ENCODE data around the gene AK3.
"Not testable (repeated sequence)": the region's sequence is repeated elsewhere in the genome, so short reads cannot be mapped to it uniquely, and the experiment has no call there.

Gene AK3

GRCh38 chr9:4771788-4772187 lies 30.8 kb upstream of the AK3 start:
- WGBS, 2 experiments = 92 to 95% methylated on average over 1 of the region's 1 CpG

GRCh38 chr9:4769321-4770080 lies 28.5 kb upstream of the AK3 start:
- 93% methylated on average over 6 to 7 of the region's 7 CpGs for WGBS, 2 experiments
- Histone ChIP-seq H3K36me3 (ENCODE audit: control insufficient read depth, insufficient read depth, low read length) (no peaks in the 10 kb centered on the region), H3K4me1 (ENCODE audit: control insufficient read depth, insufficient read depth, low read length) (no peaks in the 10 kb centered on the region), H3K27me3 (ENCODE audit: control insufficient read depth, insufficient read depth, low read length, poor library complexity, severe bottlenecking) (no peaks in the 10 kb centered on the region), H3K27ac (ENCODE audit: insufficient read depth, low read depth, low read length, poor library complexity, severe bottlenecking) (no peak overlapping the region), H3K4me3 (ENCODE audit: insufficient read depth, low read depth, low read length) (no peak overlapping the region), H3K9me3 (ENCODE audit: control insufficient read depth, low read length) (no peaks in the 10 kb centered on the region)

More at GRCh38 chr9:4771788-4772187, 30.8 kb upstream of the AK3 start:
- no peaks in the 10 kb centered on the region for H3K4me1 ChIP-seq (ENCODE audit: control insufficient read depth, insufficient read depth, low read length)
- H3K9me3 ChIP-seq (ENCODE audit: control insufficient read depth, low read length) = no peaks in the 10 kb centered on the region
- no peaks in the 10 kb centered on the region for H3K36me3 ChIP-seq (ENCODE audit: control insufficient read depth, insufficient read depth, low read length)
- no peaks in the 10 kb centered on the region for H3K27me3 ChIP-seq (ENCODE audit: control insufficient read depth, insufficient read depth, low read length, poor library complexity, severe bottlenecking)
- no peak overlapping the region for H3K27ac ChIP-seq (ENCODE audit: insufficient read depth, low read depth, low read length, poor library complexity, severe bottlenecking)
- H3K4me3 ChIP-seq (ENCODE audit: insufficient read depth, low read depth, low read length) = no peak overlapping the region

GRCh38 chr9:4768681-4769080 lies 27.7 kb upstream of the AK3 start:
- no peaks in the 10 kb centered on the region for H3K27me3 ChIP-seq (ENCODE audit: control insufficient read depth, insufficient read depth, low read length, poor library complexity, severe bottlenecking)
- no peaks in the 10 kb centered on the region for H3K36me3 ChIP-seq (ENCODE audit: control insufficient read depth, insufficient read depth, low read length)
- no peaks in the 10 kb centered on the region for H3K4me1 ChIP-seq (ENCODE audit: control insufficient read depth, insufficient read depth, low read length)
- H3K4me3 ChIP-seq (ENCODE audit: insufficient read depth, low read depth, low read length) = no peak overlapping the region
- no peaks in the 10 kb centered on the region for H3K9me3 ChIP-seq (ENCODE audit: control insufficient read depth, low read length)
- no peak overlapping the region for H3K27ac ChIP-seq (ENCODE audit: insufficient read depth, low read depth, low read length, poor library complexity, severe bottlenecking)

GRCh38 chr9:4764033-4764432 lies 23.0 kb upstream of the AK3 start:
- 77 to 80% methylated on average over 2 of the region's 3 CpGs for WGBS, 2 experiments
- H3K9me3 ChIP-seq (ENCODE audit: control insufficient read depth, low read length) = no peaks in the 10 kb centered on the region
- no peak overlapping the region for H3K4me3 ChIP-seq (ENCODE audit: insufficient read depth, low read depth, low read length)
- H3K27me3 ChIP-seq (ENCODE audit: control insufficient read depth, insufficient read depth, low read length, poor library complexity, severe bottlenecking) = no peaks in the 10 kb centered on the region
- H3K4me1 ChIP-seq (ENCODE audit: control insufficient read depth, insufficient read depth, low read length) = peaks cover 7% of the 10 kb centered on the region
- no peaks in the 10 kb centered on the region for H3K36me3 ChIP-seq (ENCODE audit: control insufficient read depth, insufficient read depth, low read length)
- no peak overlapping the region for H3K27ac ChIP-seq (ENCODE audit: insufficient read depth, low read depth, low read length, poor library complexity, severe bottlenecking)

DNA sequence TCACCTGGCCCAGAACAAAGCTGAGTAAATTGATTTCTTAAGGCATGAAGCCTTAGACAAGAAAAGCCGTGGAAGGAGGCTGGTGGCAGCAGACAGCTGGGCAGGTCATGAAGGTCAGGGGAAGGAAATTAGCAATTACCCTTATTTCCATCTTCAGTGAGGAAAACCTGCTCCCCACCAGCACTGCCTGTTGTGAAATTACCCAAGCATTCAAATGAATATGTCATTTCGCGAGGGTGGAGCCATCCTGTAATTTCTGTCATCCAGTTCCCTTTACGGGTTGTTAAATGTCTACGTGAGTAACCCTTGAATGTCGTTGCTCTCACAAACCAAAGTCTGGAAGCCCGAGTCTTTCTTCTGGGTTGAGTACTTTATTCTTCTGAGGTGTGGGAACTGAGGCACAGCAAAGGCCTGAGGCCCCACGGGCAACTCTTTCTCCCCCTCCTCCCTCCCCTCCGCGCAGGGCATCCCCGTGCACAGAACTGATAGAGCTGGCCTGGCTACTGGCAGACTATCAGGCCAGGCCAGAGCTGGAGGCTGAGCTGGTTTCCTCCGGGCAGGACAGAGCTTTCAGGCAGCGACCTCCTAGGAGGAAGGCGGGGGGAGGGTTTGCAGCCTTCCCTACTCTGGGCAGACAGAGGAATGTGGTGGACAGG lies 22.0 kb upstream of the AK3 start:
- 36 to 40% methylated on average over 14 of the region's 14 CpGs for WGBS, 2 experiments
- Histone ChIP-seq H3K4me3 (ENCODE audit: insufficient read depth, low read depth, low read length) (no peak overlapping the region), H3K27ac (ENCODE audit: insufficient read depth, low read depth, low read length, poor library complexity, severe bottlenecking) (peak overlapping the region; percentile 1)

DNA sequence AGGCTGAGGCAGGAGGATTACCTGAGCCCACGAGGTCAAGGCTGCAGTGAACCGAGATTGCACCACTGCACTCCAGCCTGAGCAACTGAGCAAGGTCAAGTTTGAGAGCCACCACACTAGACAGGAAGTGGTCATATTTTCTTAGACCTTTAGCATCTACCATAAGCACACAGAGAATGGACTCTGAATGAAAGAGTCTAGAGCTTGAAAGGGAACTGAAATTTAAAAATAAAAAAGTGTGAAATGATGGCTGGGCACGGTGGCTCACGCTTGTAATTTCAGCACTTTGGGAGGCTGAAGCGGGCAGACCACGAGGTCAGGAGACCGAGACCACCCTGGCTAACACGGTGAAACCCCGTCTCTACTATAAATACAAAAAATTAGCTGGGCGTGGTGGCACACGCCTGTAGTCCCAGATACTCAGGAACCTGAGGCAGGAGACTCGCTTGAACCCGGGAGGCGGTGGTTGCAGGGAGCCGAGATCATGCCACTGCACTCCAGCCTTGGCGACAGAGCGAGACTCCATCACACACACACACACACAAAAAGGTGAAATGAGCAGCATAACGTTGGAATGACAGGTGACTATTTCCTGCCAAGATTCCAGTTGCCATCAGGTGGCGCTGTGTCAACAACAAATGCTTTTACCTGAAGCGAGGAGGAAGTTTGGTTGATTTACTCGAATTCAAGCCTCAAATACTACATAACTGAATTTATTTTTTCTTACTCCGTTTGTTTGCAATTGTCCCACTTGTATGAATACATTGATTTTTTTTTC lies 21.3 kb upstream of the AK3 start:
- peaks cover 7% of the 10 kb centered on the region for H3K4me1 ChIP-seq (ENCODE audit: control insufficient read depth, insufficient read depth, low read length)
- no peak overlapping the region for H3K27ac ChIP-seq (ENCODE audit: insufficient read depth, low read depth, low read length, poor library complexity, severe bottlenecking)
- WGBS, 2 experiments = 40 to 41% methylated on average over 22 of the region's 22 CpGs
- no peaks in the 10 kb centered on the region for H3K27me3 ChIP-seq (ENCODE audit: control insufficient read depth, insufficient read depth, low read length, poor library complexity, severe bottlenecking)
- H3K9me3 ChIP-seq (ENCODE audit: control insufficient read depth, low read length) = no peaks in the 10 kb centered on the region
- no peak overlapping the region for H3K4me3 ChIP-seq (ENCODE audit: insufficient read depth, low read depth, low read length)
- H3K36me3 ChIP-seq (ENCODE audit: control insufficient read depth, insufficient read depth, low read length) = no peaks in the 10 kb centered on the region

More for the DNA sequence above, 22.0 kb upstream of the AK3 start:
- H3K27me3 ChIP-seq (ENCODE audit: control insufficient read depth, insufficient read depth, low read length, poor library complexity, severe bottlenecking) = no peaks in the 10 kb centered on the region
- peaks cover 7% of the 10 kb centered on the region for H3K4me1 ChIP-seq (ENCODE audit: control insufficient read depth, insufficient read depth, low read length)
- no peaks in the 10 kb centered on the region for H3K9me3 ChIP-seq (ENCODE audit: control insufficient read depth, low read length)
- H3K36me3 ChIP-seq (ENCODE audit: control insufficient read depth, insufficient read depth, low read length) = no peaks in the 10 kb centered on the region

- Histone ChIP-seq H3K27me3 (ENCODE audit: control insufficient read depth, insufficient read depth, low read length, poor library complexity, severe bottlenecking) (no peaks in the 10 kb centered on the region), H3K4me1 (ENCODE audit: control insufficient read depth, insufficient read depth, low read length) (peaks cover 7% of the 10 kb centered on the region), H3K27ac (ENCODE audit: insufficient read depth, low read depth, low read length, poor library complexity, severe bottlenecking) (no peak overlapping the region), H3K36me3 (ENCODE audit: control insufficient read depth, insufficient read depth, low read length) (no peaks in the 10 kb centered on the region), H3K4me3 (ENCODE audit: insufficient read depth, low read depth, low read length) (no peak overlapping the region), H3K9me3 (ENCODE audit: control insufficient read depth, low read length) (no peaks in the 10 kb centered on the region)
- 96 to 100% methylated on average over 3 of the region's 3 CpGs for WGBS, 2 experiments
These were observed 19.1 kb upstream of the AK3 start for GRCh38 chr9:4760122-4760521.

DNA sequence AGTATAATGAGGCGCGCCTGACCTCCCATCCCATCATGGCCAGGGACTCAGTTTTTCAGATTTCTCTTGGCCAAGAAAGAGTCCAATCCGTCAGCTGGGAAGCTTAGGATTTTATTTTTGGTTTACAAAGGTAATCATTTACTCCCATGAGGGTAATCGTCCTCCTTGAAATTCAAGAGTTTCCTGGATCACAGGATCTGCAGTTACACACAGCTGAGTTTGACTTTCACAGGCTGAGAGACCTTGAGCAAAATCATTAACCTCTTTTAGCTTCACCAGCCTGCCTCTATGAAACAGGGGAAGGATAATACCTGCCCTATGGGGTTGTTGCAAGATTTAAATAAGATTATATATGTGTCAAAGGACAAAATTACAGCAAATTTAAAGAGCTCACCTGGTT lies 15.4 kb upstream of the AK3 start:
- H3K4me3 ChIP-seq (ENCODE audit: insufficient read depth, low read depth, low read length) = no peak overlapping the region
- H3K27ac ChIP-seq (ENCODE audit: insufficient read depth, low read depth, low read length, poor library complexity, severe bottlenecking) = no peak overlapping the region
- H3K9me3 ChIP-seq (ENCODE audit: control insufficient read depth, low read length) = no peaks in the 10 kb centered on the region
- no peaks in the 10 kb centered on the region for H3K4me1 ChIP-seq (ENCODE audit: control insufficient read depth, insufficient read depth, low read length)
- H3K36me3 ChIP-seq (ENCODE audit: control insufficient read depth, insufficient read depth, low read length) = no peaks in the 10 kb centered on the region
- 89 to 95% methylated on average over 4 of the region's 4 CpGs for WGBS, 2 experiments
- H3K27me3 ChIP-seq (ENCODE audit: control insufficient read depth, insufficient read depth, low read length, poor library complexity, severe bottlenecking) = no peaks in the 10 kb centered on the region

- no peaks in the 10 kb centered on the region for H3K4me1 ChIP-seq (ENCODE audit: control insufficient read depth, insufficient read depth, low read length)
- H3K27ac ChIP-seq (ENCODE audit: insufficient read depth, low read depth, low read length, poor library complexity, severe bottlenecking) = no peak overlapping the region
- no peaks in the 10 kb centered on the region for H3K27me3 ChIP-seq (ENCODE audit: control insufficient read depth, insufficient read depth, low read length, poor library complexity, severe bottlenecking)
- no peaks in the 10 kb centered on the region for H3K36me3 ChIP-seq (ENCODE audit: control insufficient read depth, insufficient read depth, low read length)
- no peak overlapping the region for H3K4me3 ChIP-seq (ENCODE audit: insufficient read depth, low read depth, low read length)
- 88 to 94% methylated on average over 4 of the region's 5 CpGs for WGBS, 2 experiments
- H3K9me3 ChIP-seq (ENCODE audit: control insufficient read depth, low read length) = no peaks in the 10 kb centered on the region
These were observed 14.1 kb upstream of the AK3 start for GRCh38 chr9:4755026-4755609.

- H3K4me1 ChIP-seq (ENCODE audit: control insufficient read depth, insufficient read depth, low read length); H3K27ac ChIP-seq (ENCODE audit: insufficient read depth, low read depth, low read length, poor library complexity, severe bottlenecking); H3K36me3 ChIP-seq (ENCODE audit: control insufficient read depth, insufficient read depth, low read length); H3K27me3 ChIP-seq (ENCODE audit: control insufficient read depth, insufficient read depth, low read length, poor library complexity, severe bottlenecking); H3K4me3 ChIP-seq (ENCODE audit: insufficient read depth, low read depth, low read length); H3K9me3 ChIP-seq (ENCODE audit: control insufficient read depth, low read length): not testable (repeated sequence)
These were observed 13.5 kb upstream of the AK3 start for GRCh38 chr9:4754530-4754929.

Measured in ectodermal cell (in vitro differentiated cells).